IPS-11a (cell line): ENCODE results near the gene ABCA10.
"Not testable (repeated sequence)": the region's sequence is repeated elsewhere in the genome, so short reads cannot be mapped to it uniquely, and the experiment has no call there.

Source experiments
- H3K4me3 ChIP-seq: one replicate; pipeline ENCODE4 v1.5.1; 2013; ENCODE audit warnings: low read depth, low read length, control low read depth

Gene ABCA10

DNA sequence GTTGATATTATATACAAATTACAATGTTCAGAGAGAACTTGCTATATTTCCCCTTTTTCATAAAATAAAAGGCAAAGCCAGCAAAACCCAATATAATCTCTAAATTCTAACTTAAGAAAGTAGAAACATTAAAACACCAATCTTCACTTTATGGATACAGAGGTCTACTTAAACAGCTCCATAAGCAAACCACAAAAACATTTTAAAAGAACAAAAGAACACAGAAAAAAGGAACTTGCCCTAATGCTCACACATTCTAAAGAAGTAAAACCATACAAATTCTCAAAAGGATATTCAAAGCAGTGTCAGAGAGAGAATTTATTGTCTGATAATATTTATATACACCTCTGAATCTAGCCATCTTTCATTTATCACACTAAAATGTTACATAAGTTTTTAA, 606 bp downstream of the ABCA10 start:
- H3K4me3 ChIP-seq, result no peak overlapping the region

DNA sequence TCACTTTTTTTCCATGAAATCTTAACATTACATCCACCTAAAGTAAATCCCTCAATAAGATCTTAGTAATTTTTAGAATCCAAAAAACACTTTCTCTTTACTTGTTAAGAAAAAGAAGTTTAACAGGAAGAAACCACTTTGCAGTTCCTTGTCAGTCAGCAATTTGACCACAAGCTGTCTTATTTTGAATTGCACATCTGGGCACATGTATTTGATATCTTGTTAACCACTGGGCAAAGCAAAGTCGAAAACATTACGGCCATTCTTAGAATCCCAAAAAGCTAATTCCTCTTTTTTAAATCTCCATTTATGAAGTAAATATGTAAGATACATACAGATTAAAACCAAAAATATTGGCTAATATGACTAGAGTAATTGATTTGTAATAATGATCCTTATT, 1.1 kb downstream of the ABCA10 start:
- H3K4me3 ChIP-seq, result no peak overlapping the region

DNA sequence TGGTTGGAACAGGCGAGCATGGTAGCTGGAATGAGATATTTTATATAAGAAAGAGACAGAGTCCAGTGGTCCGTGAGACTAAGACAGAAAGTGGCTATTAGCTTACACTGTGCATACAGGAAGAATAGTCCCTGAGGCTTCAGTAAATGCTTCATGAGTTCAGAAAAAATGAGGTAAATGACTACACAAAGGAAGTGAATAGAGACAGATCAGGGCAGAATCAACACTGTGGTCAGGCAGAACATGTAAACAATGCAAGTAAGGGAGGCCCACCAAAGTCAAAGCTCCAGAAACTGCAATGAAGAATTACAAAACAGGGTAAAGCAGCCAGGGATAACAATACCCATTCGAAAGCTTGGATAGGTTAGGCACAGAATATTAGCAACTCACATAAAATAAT, 4.8 kb downstream of the ABCA10 start:
- H3K4me3 ChIP-seq, result no peak overlapping the region

DNA sequence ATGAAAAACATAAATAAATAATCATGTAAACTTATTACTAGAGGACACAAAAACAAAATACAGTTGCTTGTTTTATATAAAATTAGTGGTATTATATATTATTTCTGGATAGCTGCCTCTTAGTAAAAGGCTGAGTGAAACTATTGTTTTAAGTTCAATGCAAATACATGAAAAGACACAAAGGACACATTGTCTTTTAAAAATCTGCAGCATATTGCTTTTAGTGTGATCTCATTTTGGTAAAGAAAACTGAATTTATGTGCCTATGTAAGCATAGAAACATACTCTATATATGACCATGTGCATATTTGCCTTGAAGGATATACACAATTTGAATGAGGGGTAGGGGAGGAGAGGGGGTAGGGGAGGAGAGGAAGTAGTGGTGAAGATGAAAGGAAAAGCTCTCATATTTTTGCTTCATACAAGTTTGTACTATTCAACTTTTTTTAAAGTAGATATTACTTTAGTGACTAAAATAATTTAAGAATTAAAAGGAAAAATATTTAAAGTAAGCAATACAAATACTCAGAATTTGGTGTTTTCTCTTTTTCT, 5.8 kb downstream of the ABCA10 start:
- H3K4me3 ChIP-seq, result no peak overlapping the region

DNA sequence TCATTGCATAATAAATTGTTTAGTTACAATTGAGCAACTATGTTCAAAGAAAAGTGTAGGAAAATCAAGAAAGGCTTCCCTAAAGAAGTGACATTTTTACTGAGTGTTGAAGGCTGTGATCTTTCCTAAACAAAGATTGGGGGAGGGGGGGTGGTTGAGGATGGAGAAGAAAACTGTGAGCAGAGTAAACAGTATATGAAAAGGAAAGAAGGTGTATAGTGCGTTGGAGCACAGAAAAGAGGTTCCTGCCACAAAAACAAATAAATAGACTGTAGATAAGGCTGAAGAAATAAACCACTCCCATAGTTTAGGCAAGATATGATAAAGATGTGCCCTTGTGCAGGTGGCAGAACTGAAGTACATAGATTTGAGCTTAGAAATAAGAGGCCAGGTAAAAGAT, 8.5 kb downstream of the ABCA10 start:
- no peak overlapping the region for H3K4me3 ChIP-seq

DNA sequence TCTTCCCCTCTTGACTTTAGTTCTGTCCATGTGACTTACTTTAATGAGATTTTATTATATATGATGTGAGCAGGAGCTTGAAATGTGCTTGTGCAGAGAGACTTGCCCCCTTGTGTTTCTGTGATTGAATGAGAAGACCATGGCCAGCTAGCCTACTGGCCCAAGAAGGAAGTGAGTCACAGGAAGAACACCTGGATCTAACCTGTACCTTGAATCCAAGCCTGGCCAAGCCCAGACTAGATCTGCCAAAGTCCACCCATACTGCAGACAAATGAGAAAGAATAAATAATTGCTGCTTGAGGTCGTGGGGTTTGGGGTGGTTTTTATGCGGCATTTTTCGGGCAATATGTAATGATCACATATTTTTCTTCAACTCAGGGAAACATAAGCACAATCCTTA, 9.6 kb downstream of the ABCA10 start:
- no peak overlapping the region for H3K4me3 ChIP-seq

DNA sequence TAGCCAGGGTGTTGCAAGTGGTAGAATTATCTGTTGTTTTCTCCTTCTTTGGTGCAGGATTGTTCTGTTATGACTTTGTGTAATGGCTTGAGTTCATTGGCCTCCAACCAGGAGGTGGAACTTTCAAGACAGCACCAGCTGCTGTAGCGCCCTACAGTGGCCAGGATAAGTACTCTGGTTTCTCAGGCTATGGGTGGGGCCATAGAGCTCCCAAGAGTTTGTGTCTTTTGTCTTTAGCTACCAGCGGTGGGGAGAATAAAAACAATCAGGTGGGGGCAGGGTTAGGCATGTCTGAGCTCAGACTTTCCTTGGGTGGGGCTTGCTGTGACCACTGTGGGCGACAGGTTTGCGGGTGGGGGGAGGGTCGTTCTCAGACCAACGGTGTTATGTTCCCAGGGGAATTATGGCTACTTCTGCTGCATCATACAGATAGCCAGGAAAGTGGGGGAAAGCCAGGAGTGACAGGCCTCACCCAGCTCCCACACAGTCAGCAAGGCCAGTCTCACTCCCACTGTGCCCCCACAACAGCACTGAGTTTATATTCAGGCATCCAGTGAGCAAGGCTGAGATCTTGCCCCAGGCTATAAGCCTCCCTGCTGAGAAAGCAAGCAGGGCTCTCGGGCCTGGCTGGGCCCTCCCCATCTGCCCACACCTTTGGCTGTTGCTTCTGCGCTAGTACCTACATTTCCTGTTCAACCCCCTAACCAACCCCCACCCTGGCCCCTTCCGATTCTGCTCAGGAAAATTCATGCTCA, 15.4 kb downstream of the ABCA10 start:
- H3K4me3 ChIP-seq, result no peak overlapping the region

DNA sequence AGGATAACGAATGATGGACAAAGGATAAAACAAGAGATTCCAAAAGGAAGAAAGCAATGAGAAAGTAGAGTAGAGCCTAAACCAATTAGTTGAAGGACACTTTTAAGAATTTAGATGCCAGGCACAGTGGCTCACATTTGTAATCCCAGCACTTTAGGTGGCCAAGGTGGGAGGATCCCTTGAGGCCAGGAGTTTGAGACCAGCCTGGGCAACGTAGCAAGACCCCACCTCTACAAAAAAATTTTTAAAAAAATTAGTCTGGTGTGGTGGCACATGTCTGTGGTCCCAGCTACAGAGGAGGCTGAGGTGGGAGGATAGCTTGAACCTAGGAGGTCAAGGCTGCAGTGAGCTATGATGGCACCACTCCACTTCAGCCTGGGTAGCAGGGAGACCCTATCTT, 20.0 kb downstream of the ABCA10 start:
- no peak overlapping the region for H3K4me3 ChIP-seq

DNA sequence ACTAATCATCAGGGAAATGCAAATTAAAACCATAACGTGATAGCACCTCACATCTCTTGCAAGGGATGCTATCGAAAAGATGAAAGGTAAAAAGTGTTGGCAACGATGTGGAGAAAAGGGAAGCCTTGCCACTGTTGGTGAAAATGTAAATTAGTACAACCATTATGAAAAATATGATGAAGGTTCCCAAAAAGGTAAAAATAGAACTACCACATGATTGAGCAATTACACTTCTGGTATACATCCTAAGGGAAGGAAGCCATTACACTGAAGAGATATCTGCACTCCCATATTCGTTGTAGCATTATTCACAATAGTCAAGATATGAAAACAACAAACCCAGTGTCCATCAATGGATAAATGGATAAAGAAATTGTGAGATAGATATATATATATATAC, 21.5 kb downstream of the ABCA10 start:
- H3K4me3 ChIP-seq, result no peak overlapping the region

DNA sequence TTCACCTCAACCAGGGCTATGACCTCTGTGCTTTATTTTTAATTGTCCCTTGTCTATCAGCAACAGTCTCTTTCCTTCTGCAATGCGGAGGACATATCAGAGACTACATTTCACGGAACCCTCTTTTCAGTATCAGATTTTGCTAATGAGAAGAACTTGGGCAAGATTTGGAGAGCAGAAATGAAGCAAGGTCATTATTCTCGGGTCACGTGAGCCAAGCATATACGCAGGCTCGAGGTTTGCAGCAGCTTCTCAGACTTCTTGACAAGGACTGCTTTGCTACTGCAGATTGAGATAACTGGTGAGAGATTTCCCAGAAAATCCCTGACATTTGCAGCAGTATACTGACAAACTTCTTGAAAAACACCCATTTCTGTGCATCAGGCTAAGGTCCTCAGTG, 30.4 kb downstream of the ABCA10 start:
- no peak overlapping the region for H3K4me3 ChIP-seq

DNA sequence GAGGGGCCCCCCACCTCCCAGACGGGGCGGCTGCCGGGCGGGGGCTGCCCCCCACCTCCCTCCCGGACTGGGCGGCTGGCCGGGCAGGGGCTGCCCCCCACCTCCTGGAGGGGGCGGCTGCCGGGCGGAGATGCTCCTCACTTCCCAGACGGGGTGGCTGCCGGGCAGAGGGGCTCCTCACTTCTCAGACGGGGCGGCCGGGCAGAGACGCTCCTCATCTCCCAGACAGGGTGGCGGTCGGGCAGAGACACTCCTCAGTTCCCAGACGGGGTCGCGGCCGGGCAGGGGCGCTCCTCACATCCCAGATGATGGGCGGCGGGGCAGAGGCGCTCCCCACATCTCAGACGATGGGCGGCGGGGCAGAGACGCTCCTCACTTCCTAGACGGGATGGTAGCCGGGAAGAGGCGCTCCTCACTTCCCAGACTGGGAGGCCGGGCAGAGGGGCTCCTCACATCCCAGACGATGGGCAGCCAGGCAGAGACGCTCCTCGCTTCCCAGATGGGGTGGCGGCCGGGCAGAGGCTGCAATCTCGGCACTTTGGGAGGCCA, 32.4 kb downstream of the ABCA10 start:
- not testable (repeated sequence) for H3K4me3 ChIP-seq

DNA sequence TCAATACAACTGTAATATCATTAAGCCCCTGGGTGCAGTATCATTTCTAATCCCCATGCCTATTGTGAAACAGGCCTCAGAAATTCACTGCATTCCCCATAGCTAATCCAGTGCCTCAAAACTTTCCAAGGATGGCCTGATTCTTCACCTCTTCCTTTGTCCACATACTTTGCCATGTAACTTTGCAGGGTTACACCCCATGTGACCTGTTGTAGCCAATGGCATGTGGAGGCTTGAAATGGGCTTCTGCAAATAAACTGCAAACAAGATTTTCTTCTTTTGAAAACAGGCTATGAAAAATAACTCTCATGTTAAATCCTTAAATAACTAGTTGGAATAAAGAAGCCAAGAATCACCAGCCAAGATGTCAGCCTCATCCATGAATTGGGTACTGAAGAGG, 35.9 kb downstream of the ABCA10 start:
- no peak overlapping the region for H3K4me3 ChIP-seq

DNA sequence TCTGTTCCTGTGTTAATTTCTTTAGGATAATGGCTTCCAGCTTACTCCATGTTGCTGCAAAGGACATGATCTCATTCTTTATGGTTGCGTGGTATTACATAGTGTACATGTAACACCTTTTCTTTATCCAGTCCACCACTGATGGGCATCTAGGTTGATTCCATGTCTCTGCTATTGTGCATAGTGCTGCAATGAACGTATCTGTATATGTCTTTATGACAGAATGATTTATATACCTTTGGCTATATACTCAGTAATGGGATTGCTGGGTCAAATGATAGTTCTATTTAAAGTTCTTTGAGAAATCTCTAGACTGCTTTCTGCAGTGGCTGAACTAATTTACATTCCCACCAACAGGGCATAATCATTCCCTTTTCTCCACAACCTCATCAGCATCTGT, 39.8 kb downstream of the ABCA10 start:
- H3K4me3 ChIP-seq, result no peak overlapping the region

DNA sequence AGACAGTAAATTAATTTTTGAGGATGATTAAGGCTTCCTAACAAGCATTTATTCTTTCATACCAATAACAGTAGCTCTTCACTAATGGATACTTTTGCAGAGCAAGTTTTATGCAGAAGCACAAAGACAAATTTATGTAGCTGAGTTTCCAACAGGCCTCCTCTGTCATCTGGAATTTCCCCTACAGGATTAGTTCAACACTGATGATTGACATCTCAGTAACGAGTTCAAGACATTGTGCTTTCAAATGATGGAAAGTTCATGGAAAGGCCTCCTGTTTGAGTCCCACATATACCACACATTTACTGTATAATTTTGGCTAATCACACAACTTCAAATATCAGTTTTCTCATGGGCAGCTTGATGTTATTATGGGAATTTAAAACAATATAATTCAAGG, 40.6 kb downstream of the ABCA10 start:
- no peak overlapping the region for H3K4me3 ChIP-seq

DNA sequence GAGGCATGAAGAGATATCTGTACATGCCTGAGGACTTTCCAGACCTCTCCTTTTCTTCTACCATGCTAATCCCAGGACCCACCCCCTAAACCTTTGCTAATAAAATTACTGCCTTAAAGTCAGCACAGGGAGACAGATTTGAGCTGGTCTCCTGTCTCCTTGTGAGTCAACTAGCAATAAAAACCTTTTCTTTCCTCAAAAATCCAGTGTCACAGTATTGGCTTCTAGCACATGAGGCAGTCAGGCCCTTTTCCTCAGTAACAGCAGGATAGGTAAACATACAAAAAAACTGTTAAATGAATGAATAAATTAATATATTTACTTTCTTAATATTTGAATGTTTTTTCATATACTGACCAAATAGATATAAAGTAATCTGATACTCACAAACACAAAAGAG, 41.3 kb downstream of the ABCA10 start:
- H3K4me3 ChIP-seq, result no peak overlapping the region

DNA sequence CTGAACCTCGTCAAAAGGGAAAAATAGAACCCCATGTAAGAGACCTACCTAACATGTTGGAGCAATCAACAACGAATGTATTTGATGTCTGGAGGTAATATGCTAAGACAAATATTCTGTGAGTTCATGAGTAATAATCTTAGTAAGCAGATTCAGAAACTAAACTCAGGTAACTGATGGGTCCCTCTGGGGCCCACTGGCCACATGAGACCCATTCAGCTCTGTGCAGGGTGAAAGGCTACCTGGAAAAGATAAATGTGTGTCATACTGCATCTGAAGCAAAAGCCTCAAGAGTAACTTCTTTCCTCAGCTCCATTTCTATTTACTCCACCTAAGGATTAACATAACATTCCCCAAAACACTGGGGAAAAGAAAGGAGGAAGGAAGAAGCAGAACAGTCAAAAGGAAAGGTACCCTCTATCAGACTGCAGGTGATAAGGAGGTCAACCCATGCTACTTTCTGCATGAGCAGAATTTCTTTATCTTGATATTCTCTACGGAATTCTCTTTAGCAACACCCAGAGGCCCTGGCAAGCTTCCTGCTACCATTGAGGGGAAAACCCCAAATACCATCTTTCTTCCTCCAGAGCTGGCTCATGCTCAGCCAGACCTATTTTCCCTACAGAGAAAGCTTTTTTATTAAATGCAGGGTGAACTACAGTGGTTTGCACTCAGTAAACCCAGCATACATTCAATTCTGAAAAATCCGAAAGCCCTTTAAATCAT, 49.2 kb downstream of the ABCA10 start:
- no peak overlapping the region for H3K4me3 ChIP-seq

DNA sequence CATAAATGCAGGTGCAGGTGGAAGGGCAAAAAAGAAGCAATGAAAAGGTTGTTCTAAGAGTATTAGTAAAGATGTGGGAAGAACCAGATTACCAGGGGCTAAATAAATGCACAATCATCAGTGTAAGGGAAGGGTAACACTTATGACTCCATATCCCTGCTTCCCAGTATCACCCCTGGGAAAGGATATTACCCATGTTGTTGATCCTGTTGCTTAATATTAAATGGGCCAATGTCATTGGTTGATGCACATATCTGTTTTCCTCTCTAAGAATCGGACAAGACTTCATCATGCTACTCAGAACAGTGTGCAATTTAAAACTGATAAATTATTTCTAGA, 52.2 kb downstream of the ABCA10 start:
- no peak overlapping the region for H3K4me3 ChIP-seq

DNA sequence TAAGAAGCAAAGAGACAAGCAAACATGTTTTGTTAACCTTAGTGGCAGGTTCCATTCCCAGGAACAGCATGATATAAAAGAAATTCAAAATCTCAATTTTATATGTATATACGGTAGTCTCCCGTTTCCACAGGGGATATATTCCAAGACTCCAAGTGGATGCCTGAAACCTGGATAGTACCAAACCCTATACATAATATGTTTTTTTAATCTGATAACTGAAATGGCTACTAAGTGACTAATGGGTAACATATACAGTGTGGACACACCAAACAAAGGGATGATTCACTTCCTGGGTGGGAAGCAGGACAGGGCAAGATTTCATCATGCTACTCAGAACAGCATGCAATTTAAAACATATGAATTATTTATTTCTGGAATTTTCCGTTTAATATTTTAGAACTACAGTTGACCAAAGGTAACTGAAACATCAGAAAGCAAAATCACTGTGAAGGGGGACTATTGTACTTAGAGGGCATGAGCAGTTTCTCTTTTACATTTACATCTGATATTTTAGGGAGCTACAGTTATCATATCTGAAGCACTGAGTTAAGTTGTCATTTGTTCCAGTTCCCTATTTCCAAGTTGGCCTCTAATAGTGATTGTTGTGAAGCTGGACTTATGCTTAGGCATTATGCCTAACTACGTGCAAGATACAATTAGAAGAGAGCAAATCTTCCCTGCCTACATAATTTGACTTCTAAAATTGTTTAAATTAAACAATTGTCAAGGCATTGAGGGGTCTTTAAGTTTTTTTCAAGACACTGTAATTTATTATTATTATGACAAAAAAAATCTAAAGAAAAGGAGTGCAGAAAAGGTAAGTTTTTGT, 52.8 kb downstream of the ABCA10 start:
- no peak overlapping the region for H3K4me3 ChIP-seq

DNA sequence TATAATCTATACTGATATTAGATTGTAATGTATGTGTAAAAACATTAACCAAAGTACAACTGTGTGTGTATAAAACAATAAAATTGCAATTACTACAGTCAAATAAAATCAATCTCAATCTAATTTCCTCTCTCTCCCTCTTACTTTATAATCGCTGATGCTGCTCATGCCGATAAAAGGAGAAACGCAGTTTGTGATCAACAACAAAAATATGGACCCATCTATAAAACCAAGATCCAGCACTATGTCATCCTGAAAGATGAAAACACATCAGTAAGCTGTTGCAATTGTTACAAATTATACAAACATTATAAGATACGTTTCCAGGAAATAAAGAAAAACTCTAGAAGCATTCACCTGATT, 53.4 kb downstream of the ABCA10 start:
- no peak overlapping the region for H3K4me3 ChIP-seq

DNA sequence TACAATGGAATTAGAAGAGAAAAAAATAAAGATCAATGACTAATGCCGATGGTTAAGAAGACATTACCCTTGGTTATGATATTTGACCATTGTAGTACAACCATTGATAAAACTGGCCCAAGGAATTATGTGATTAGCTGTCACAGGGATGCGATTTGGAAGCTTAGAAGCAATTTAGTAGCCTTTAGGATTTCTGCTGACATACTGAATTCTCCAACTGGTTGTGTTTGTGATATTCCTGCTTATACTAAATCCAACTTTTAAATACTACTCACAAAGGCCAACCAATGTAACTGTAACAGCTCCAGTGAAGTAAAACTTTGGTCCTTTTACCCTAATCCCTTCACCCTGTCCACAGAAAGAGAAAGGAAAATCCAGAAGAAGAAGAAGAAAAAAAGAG, 55.5 kb downstream of the ABCA10 start:
- no peak overlapping the region for H3K4me3 ChIP-seq

DNA sequence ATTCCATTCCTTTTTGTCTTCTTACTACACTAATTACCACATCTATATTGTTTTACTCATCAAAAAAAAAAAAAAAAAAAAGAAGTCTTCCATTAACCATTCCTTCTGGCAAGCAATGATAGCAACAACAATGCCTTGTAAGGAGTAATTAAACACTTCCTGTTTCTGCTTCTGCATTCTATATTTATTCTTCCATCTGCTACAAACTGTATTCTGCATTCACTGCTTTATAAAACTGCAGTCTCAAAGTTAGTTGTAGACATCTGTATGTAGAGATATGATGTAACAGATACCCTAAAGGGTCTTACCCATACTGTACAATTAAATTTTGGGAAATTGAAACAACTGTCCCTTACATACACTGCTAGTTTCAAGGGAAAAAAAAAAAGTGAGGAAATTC, 58.2 kb downstream of the ABCA10 start:
- no peak overlapping the region for H3K4me3 ChIP-seq
